NCI-H345 treated with DMSO at 0.1 percent for 48 hours (cell line): ENCODE measurements around the gene CALML4.
"Not testable (repeated sequence)": the region's sequence is repeated elsewhere in the genome, so short reads cannot be mapped to it uniquely, and the experiment has no call there.

ENCODE experiments used
- DNase-seq: peaks from one replicate; lab custom pipeline; 2025; ENCODE audit not compliant: unreplicated experiment; lab: John Stamatoyannopoulos, UW

The CALML4 gene, protein sequence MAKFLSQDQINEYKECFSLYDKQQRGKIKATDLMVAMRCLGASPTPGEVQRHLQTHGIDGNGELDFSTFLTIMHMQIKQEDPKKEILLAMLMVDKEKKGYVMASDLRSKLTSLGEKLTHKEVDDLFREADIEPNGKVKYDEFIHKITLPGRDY

DNA sequence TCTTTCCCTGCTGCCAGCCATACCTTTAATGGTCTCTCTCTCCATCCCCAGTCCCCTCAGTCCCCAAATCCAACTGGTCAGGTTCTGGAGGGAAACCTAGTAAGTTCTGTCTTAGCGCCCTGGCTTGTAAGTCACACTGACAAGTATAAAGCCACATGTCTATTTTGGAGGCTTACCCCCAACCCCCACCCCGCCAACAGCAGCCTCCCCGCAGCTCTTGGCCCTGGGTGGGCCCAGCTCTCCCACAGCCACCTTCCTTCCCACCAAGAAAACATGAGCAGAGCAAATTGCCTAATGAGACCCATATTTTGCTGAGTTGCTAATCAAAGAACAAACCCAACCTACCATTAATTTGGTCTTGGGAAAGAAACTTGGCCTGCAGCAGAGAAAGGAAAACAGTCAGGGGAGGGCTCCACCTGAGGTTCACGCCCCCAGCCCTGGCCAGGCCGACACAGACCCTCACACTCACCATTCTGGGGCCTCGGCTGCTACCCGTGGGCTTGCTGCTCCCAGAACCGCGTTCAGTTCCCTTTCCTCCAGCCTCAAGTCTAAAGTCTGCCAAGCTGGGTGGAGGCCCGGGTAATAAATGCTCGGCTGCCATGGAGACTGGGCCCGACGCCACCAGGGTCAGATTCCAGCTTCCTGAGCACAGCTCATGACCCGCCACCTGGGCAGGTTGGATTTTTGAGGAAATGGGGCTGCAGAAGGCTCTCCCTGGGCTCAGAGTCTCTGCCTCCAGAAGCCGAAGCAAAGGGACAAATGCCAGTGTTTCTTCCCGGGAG is at the start of gene CALML4:
TSS of gene CALML4 (minus strand) at position 557 of the 782 bp plus-strand sequence. CDS start at position 472, 85 bp downstream.
- DNase-seq = no peak

DNA sequence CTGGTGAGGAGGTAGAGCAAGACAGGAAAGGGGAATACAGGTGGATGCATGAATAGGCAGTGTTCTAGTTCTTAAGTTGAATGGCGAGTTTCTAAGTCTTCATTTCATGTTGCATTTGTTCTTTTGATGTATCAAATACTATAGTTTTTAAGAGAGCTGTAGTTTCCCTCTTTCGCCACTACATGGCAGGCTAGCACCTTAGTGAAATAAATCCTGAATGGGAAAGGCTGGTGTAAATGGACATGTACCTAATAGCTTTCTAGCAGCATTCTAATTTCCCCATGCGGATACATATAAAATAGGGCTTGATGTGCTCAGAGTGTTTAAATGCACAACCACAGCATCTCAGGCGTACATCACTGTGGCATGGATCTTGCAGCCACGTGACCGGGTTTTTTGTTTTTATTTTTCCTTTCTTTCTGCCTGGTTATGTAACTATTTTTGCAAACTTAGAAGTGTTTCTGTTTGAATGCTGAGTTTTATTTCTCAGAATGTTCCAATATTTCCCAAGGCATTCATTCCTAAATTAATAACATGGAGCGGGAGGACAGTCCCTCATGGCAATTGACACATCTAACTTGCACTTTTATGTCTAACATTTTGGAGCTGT is 47.9 kb upstream of the CALML4 start:
- peak; percentile 52 for DNase-seq

DNA sequence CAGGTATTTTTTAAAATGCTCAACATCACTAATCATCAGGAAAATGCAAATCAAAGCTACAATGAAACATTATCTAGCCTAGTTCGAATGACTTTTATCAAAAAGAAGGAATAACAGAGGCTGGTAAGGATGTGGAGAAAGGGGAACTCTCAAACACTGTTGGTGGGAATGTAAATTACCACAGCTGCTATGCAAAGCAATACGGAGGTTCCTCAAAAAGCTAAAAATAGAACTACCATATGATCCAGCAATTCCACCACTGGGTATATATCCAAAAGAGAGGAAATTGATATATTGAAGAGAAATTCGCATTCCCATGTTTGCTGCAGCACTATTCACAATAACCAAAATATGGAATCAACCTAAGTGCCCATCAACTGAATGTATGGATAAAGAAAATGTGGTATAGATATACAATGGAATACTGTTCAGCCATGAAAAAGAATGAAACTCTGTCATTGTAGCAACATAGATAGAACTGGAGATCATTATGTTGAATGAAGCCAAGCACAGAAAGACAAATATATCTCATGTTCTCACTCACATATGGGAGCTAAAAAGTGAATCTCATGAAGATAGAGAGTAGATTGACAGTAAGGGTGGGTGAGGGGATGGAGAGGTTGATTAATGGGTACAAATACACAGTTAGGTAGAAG is 44.1 kb upstream of the CALML4 start:
- no peak for DNase-seq

DNA sequence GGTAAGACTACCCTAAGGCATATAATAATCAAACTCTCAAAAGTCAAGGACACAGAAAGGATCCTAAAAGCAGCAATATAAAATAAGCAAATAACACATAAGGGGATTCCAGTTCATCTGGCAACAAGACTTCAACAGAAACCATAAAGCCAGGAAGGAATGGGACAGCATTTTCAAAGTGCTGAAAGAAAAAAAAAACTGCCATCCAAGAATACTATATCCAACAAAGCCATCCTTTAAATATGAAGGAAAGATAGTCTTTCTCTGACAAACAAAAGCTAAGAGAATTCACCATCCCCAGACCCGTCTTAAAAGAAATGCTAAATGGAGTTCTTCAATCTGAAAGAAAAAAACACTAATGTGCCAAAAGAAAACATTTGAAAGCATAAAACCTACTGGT is 39.1 kb upstream of the CALML4 start:
- DNase-seq = no peak

DNA sequence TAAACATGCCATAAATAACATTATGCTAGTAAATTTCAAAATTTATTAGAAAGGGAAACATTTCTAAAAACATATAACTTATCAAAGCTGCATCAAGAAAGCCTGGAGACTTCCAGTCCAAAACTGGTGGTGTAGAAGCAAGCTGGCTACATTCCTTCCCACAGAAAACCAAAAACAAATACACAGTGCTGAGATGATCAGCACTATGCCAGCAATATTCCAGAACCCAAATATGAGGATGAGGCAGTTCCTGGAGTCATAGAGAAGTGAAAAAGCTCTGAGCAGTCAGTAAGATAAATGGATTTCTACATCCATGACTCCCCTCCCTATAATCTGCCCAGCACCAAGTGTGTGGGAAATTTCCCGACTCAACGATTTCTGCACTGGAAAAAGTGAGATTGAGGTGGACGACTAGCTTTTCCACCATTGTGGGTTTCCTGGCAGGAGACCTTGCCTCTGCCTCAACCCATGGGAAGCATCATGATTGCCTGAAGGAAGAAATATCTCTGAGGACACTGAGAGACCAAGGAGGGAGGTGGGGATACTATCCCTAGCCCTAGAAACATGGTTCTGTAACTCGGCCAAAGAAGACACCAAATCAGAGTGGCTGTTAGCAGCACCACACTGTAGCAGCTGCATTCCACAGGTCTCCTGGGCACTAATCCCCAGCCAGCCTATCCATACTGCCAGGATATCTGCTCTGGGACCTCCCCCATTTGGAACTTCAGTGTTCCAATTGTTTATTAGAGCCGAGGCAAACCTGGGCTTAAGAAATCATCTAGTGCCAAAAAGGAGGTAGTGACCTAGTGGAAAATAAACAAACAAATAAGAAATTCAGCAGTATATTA is 36.2 kb upstream of the CALML4 start:
- DNase-seq = no peak

DNA sequence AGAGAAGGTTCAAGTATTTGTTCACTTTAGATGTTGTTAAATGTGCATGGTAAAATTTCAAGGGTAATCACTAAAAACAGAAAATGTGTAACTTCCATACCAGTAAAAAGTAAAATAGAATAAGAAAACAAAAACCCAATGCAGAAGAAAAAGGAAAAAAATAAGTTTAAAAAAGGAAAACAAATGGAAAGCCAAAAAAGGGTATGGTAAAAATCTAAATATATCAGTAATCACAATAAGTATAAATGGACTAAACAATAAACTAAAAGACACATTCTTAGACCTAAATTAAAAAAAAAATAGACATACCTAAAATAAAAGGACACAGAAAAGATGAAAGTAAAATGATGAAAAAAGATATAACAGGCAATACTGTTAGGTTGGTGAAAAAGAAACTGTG is 33.9 kb upstream of the CALML4 start:
- no peak for DNase-seq

DNA sequence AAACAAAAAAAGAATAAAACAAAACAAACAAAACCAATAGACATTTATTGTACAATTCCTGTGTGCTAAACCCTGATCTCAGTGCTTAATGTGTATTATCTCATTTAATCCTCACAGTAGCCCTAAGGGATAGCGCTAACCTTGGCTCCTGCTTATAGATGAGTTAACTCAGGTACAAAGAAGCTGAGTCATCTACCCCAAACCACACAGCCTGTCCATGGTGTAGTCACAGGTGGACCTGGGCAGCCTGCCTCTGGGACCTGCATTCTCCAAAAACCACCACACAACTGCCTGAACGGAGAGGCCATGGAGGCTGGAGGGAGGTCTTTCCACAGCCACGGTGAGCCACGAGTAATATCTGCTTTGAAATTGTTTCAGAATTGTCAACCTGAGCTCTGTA is 29.9 kb upstream of the CALML4 start:
- DNase-seq = no peak

DNA sequence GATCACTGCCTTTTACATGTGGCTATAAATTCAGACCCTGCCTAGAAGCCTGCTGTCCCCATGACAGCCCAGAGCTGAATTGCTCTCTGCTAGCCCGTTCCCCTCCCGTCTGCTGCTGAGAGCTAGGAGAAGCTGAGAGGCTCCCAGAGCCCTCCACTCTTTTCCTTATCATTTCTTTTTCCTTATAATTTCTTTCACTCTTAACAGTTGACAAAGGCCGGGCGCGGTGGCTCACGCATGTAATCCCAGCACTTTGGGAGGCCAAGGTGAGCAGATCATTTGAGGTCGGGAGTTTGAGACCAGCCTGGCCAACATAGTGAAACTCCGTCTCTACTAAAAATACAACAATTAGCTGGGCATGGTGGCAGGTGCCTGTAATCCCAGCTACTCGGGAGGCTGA is 29.4 kb upstream of the CALML4 start:
- DNase-seq = not testable (repeated sequence)

DNA sequence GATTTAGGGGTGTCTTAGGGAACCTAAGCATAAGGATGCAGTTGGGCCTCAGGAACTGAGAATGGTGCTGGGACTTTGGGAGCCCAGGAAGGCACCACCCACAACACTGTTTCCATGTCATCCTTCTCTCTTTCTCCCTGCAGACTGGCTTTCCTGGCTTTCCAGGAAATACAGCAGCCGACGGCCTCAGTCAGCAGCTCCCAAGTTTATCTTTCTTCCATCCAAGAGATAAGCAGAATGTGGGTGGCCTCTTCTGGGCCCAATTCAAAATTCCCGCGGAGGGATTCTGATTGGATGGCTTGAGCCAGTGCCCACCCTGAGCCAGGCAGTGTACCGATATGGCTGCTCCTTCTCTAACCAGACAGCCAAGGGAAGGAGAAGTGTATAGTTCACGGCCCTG is 28.9 kb upstream of the CALML4 start:
- no peak for DNase-seq

DNA sequence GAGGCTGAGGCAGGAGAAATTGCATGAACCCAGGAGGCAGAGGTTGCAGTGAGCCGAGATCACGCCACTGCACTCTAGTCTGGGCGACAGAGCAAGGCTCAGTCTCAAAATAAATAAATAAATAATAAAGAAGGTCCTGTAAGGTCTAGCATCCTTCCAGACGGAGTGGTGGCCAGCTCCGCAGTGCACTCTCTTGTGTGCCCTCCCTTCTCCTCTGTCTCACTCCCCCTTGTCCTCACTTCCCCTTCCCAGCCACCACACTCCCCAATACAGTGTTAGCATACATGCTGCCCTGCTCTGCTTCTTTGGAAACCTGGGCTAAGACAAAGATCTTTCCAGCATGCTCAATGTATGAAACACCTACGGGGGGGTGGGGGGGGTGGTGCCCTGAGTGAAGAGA is 27.8 kb upstream of the CALML4 start:
- DNase-seq = no peak

DNA sequence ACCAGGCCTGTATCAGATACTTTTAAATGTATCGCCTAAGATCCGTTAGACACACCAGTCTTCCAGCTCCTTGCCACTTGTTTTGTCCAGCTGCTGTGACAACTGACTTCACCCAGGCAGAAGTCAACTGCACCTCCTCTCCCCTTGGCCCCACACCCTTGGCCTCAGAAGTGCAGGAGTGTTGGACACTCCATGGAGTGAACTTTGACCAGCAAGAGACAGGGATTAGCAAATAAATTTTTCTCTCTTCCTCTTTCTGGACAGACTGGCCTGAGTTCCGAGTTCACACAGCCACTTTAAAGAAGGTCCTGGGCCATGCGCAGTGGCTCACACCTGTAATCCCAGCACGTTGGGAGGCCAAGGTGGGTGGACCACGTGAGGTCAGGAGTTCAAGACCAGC is 27.3 kb upstream of the CALML4 start:
- DNase-seq = no peak

DNA sequence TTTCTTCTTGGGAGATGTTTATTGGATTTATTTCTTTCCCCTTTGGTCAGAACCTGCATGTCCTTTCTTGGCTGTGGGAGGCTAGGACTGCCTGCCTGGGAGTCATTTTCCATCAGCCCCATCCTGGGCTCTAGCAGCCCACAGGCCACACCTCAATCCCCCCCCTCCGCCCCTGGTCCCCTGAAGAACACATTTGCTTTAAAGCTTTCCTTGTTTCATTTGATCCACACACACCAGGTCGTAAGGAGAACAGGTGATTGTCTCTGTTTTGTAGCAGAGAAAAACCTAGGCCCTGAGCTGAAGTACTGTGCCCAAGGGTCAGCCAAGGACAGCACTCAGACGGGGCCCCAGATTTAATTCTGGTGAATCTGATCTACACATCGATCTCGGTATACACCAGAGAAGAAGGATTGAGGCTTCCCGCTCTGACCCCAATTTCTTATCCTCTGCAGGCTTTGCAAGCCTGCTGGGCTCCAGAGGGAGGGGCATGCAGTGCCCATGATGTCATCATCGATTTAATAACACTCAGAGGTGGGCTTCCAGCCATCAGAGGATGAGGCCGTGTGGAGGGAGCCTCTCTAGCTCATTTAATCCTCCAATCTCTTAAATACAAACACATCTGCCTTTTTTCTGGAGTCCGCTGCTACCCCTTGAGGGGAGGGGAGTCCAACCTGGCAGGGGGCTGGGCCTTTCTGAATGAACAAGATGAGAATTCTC is 26.1 kb upstream of the CALML4 start:
- DNase-seq = no peak

DNA sequence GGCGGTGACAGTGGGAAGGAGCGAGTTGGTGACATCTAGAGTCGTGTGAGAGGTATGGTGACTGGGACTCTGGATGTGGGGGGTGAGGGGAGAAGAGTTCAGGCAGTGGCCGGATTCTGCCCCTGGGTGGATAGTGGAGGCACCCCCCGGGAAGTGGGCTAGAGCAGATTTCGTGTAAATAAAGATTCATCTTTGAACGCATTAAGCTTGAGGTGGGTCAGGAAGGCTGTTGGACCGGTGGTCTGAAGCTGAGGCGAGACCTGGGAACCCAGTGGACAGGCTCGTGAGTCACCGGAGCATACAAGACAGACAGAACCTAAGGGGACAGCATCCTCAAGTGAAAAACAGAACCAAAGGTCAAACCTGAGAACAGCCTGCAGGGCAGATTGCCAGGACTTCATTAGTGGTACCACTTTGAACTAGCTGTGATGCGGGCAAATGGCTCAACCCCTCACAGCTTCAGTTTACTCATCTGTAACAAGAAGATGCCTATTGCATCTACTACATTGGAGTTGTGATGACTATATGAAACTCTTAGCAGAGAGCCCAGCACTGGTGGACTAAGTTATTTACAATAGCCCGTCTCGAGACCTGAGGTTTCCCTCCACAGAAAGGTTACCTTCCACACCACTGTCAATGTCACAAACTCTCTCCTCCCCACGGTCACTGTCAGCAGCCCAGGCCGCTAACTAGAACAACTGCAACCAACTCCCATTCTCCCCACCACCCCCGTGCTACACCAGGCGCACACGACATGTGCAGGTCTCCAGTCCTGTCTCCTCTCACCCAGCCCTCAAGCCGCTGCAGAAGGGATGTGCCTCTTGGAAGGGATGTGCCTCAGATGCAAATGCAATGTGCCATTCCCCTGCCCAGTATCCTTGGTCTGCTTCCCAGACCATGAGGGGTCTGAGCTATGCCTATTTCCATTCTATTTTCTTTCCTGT is 25.3 kb upstream of the CALML4 start:
- DNase-seq = no peak

DNA sequence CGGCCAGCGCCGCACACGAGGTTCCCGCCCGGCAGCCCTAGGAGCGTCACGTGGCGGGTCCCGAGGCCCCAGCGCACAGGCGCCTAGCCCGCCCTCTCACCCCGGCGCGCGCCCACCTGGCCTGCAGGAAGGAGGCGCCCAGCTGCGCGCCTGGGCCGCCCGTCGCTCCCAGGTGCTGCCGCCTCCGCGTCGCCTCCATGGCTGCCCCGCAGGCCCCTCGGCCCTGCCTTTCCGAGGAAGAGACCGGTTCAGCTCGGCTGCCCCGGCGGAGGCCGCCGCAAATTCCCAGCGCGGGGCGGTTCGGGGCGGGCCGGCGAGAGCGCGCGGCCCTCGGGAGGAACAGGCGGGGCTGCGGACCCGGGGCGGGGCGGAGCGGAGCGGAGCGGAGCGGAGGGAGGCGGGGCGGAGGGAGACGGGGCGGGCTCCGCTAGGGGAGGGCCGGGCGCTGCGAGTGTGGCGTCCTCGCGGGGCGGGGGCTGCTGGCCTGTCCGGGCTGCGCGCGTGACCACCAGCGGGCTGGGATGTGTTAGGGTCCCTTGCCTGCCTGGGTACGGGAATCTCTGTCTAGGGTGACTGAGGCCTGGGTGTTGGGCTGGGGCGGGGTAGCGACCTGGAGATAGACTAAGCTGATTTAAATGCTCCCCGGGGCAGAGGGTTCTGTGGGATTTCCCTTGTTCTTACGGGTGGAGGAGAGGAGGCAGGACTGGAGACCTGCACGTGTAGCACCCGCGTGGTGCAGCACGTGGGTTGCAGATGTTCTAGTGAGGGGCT is 24.4 kb upstream of the CALML4 start, which contains the start of gene CLN6:
TSS of gene CLN6 (minus strand) at position 343 of the 771 bp plus-strand sequence. CDS start at position 199, 144 bp downstream.
- peak; percentile 33 for DNase-seq

DNA sequence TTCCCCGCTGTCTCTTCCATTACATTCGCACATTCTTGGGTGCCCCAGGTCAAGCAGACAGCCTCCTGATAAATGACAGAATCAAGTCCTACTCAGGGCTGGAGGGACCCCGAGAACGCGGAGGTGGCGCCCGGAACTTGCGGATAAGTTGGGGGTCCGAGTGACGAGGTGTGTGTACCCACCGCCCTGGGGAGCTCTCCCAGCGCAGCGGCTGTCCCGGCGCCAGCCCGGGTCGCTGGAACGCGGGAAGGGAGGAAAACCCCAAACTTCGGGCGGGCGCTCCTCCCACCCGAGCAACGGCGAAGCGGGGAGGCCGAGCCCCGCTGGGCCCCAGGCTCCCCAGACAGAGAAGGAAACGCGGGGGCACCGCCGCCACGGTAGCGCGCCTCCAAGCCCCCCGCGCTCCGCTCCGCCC is 23.8 kb upstream of the CALML4 start:
- DNase-seq = no peak

DNA sequence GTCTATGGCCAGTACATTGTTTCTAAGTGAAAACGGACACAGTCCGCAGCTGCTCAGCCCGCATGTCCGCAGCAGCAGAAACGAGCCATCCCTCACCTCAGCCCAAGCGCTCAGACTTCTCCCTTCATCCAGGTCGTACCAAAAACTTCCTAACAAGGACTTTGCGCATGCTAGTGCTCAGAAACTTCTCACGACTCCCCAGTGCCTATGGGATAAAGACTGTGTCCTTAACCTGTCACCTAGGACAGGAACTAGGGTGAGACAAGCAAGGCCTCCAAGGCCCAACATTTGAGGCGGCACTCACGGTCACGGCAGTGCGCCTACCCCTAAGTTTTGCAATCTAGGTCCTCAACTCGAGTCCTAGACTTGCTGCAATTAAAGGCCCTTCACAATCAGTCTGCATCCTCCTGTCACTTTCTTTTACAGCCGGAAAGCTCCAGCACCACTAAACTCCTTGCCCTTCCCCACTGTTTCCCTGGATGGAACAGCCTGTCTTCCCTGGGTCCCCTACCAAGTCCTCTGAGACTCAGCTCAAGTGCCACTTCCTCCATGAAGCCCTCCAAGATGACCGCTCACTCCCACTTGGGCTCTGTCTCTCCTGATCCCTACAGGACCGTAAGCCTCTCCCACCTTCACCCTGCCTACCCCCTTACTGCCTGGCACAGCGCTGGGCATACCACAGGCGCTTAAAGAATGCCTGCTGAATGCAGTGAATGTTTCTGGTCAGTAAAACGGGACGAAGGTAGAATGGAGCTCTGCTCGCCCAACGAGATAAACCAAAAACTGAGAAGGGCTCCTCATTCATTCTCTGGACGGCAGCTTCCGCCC is 23.2 kb upstream of the CALML4 start:
- DNase-seq = no peak

DNA sequence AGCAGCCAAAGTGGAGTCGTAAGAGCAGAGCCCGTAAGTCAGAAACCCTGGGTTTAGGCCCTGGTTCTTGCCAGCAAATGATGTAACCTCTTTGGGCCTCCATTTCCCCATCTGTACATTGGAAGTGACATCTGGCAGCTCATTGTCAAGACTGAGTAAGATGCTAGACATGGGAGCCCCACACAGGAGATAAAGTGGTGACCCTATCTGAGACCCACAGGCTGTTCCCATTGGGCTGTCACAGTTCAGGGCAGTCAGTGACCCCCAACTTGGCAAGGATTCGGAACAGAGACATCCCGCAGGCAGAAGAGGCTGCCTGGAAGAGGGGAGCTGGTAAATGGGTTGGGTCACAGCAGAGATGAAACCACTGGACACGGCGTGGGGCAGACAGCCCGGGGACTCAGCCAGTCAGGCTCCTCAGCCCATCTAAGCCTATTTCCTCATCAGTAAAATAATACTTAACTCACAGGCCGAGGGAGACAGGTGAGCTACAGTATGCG is 22.6 kb upstream of the CALML4 start:
- no peak for DNase-seq
